Kidney epithelial cell (primary cell): Measurements from ENCODE around the gene ATG13. TPM values are rescaled to one million over a fixed set of nuclear protein-coding genes. Genes with fewer than 3 reads are reported as not detected.

Experiments
- DNase-seq: peaks from one replicate; pipeline ENCODE4 v3.0.0-alpha.2; 2010; ENCODE audit warnings: low read depth
- H3K27me3 ChIP-seq: 2 replicates; pipeline ENCODE4 v1.6.0; 2011; ENCODE audit warnings: low read length; ENCODE audit not compliant: control insufficient read depth, insufficient read depth
- H3K36me3 ChIP-seq: 2 replicates; pipeline ENCODE4 v1.5.1; 2011; ENCODE audit warnings: low read length; ENCODE audit not compliant: control insufficient read depth, insufficient read depth
- H3K4me3 ChIP-seq: 2 replicates; pipeline ENCODE4 v1.5.1; 2011; ENCODE audit warnings: low read depth, mild to moderate bottlenecking, control low read depth, low read length
- CTCF ChIP-seq: IDR thresholded peaks from 2 replicates; pipeline ENCODE4 v1.5.1; 2011; ENCODE audit warnings: mild to moderate bottlenecking, moderate library complexity, low read length, control low read depth, inconsistent platforms; ENCODE audit not compliant: insufficient read depth, poor library complexity, severe bottlenecking
- total RNA-seq: library from RNA; depleted of rRNA; stranded (reverse); fragments of >200 nt; gene quantifications from 2 replicates; pipeline ENCODE4 v1.2.3, GENCODE V29; 2015

The ATG13 gene
- total RNA-seq, 1 donor from 2014 or later = 90.7 TPM

GRCh38 chr11:46658259-46658658 is 40.9 kb downstream of the ATG13 start:
- Histone ChIP-seq H3K4me3 (no peak overlapping the region), H3K27me3 (no peaks in the 10 kb centered on the region), H3K36me3 (peaks cover 2% of the 10 kb centered on the region)
- no peak for TF ChIP-seq CTCF
- DNase-seq = no peak

GRCh38 chr11:46659908-46660307 is 42.6 kb downstream of the ATG13 start:
- no peak overlapping the region for H3K4me3 ChIP-seq
- H3K36me3 ChIP-seq = peaks cover 2% of the 10 kb centered on the region
- no peak for TF ChIP-seq CTCF
- DNase-seq = no peak
- no peaks in the 10 kb centered on the region for H3K27me3 ChIP-seq

- H3K36me3 ChIP-seq = peaks cover 2% of the 10 kb centered on the region
- no peak for DNase-seq
- TF ChIP-seq CTCF = no peak
- H3K27me3 ChIP-seq = no peaks in the 10 kb centered on the region
- H3K4me3 ChIP-seq = no peak overlapping the region
These were observed 44.5 kb downstream of the ATG13 start for GRCh38 chr11:46661836-46662235.

- TF ChIP-seq CTCF = no peak
- H3K4me3 ChIP-seq = no peak overlapping the region
- H3K27me3 ChIP-seq = no peaks in the 10 kb centered on the region
- DNase-seq = no peak
- peaks cover 2% of the 10 kb centered on the region for H3K36me3 ChIP-seq
These were observed 45.0 kb downstream of the ATG13 start for GRCh38 chr11:46662366-46662765.

GRCh38 chr11:46663277-46663940 is 46.1 kb downstream of the ATG13 start:
- DNase-seq = no peak
- Histone ChIP-seq H3K4me3 (no peak overlapping the region), H3K27me3 (no peaks in the 10 kb centered on the region), H3K36me3 (peaks cover 2% of the 10 kb centered on the region)
- no peak for TF ChIP-seq CTCF

GRCh38 chr11:46664612-46665011 is 47.3 kb downstream of the ATG13 start:
- DNase-seq = no peak
- TF ChIP-seq CTCF = no peak
- Histone ChIP-seq H3K27me3 (no peaks in the 10 kb centered on the region), H3K36me3 (peaks cover 2% of the 10 kb centered on the region), H3K4me3 (no peak overlapping the region)
